Keratinocyte (primary cell): ENCODE results near the gene OTUD5. TPM values are rescaled to one million over a fixed set of nuclear protein-coding genes. Genes with fewer than 3 reads are reported as not detected.

Experiments
- DNase-seq: peaks from one replicate; pipeline ENCODE4 v3.0.0-alpha.2; 2011; ENCODE audit warnings: low read depth, missing footprints, low spot score
- FAIRE-seq: peaks from 2 replicates; lab custom pipeline; 2011; peaks lifted over from hg19 to GRCh38; lab: Jason Lieb, UNC
- H2AFZ ChIP-seq: 2 replicates; pipeline ENCODE4 v1.6.0; 2012; ENCODE audit warnings: low read length, control low read depth, inconsistent platforms; ENCODE audit not compliant: control insufficient read depth
- H3K27ac ChIP-seq: 2 replicates; pipeline ENCODE4 v1.5.1; 2011; ENCODE audit warnings: low read length; ENCODE audit not compliant: control insufficient read depth, insufficient read depth
- H3K27me3 ChIP-seq: 3 replicates; pipeline ENCODE4 v1.6.0; 2011; ENCODE audit warnings: low read length; ENCODE audit not compliant: control insufficient read depth, insufficient read depth; ENCODE audit errors: extremely low read depth
- H3K36me3 ChIP-seq, 2 experiments: 2 replicates in 1 of 2; 3 replicates in 1 of 2; pipeline ENCODE4 v1.5.1; 2011; ENCODE audit warnings: low read length in 2 of 2, mild to moderate bottlenecking in 1 of 2; ENCODE audit not compliant: control insufficient read depth in 2 of 2, insufficient read depth in 2 of 2; ENCODE audit errors: extremely low read depth in 1 of 2
- H3K4me1 ChIP-seq: 3 replicates; pipeline ENCODE4 v1.5.1; 2011; ENCODE audit warnings: low read length; ENCODE audit not compliant: control insufficient read depth, insufficient read depth; ENCODE audit errors: extremely low read depth
- H3K4me2 ChIP-seq: 3 replicates; pipeline ENCODE4 v1.6.0; 2011; ENCODE audit warnings: low read depth, low read length; ENCODE audit not compliant: control insufficient read depth, insufficient read depth; ENCODE audit errors: extremely low read depth
- H3K4me3 ChIP-seq, 3 experiments: fragments of 200-600 bp in 1 of 3; sonication (generic) in 1 of 3; 2 replicates in 2 of 3; 3 replicates in 1 of 3; pipeline ENCODE4 v1.5.1; 2011 to 2016; ENCODE audit warnings: low read length in 3 of 3, mild to moderate bottlenecking in 3 of 3, control low read depth in 2 of 3, inconsistent platforms in 1 of 3, low read depth in 1 of 3, mixed read lengths in 1 of 3, mixed run types in 1 of 3, moderate library complexity in 1 of 3; ENCODE audit not compliant: control insufficient read depth in 2 of 3, insufficient read depth in 2 of 3; ENCODE audit errors: extremely low read depth in 1 of 3
- H3K79me2 ChIP-seq: 2 replicates; pipeline ENCODE4 v1.6.0; 2012; ENCODE audit warnings: low read length; ENCODE audit not compliant: control insufficient read depth, insufficient read depth
- H3K9ac ChIP-seq: 3 replicates; pipeline ENCODE4 v1.6.0; 2011; ENCODE audit warnings: low read length; ENCODE audit not compliant: control insufficient read depth, insufficient read depth; ENCODE audit errors: extremely low read depth
- H3K9me1 ChIP-seq: 3 replicates; pipeline ENCODE4 v1.6.0; 2011; ENCODE audit warnings: low read length; ENCODE audit not compliant: control insufficient read depth, insufficient read depth; ENCODE audit errors: extremely low read depth
- H3K9me3 ChIP-seq: 2 replicates; pipeline ENCODE4 v1.5.1; 2012; ENCODE audit warnings: low read depth, low read length; ENCODE audit not compliant: control insufficient read depth
- H4K20me1 ChIP-seq: 3 replicates; pipeline ENCODE4 v1.6.0; 2011; ENCODE audit warnings: low read length; ENCODE audit not compliant: control insufficient read depth, insufficient read depth; ENCODE audit errors: extremely low read depth
- EZH2 ChIP-seq: IDR thresholded peaks from one replicate; pipeline ENCODE4 v1.6.1; 2012; ENCODE audit warnings: inconsistent platforms, mild to moderate bottlenecking, low read length, moderate library complexity
- dilution Hi-C: fragments of 300-500 bp; cut with MboI; formaldehyde crosslinking; loops from one replicate; pipeline ENCODE4 v1.7.0; 2020; ENCODE audit warnings: low sequenced_read_pairs; ENCODE audit not compliant: extremely low pct_ligation_motif_present
- polyA plus RNA-seq, 5 experiments: library from polyadenylated mRNA; depleted of rRNA in 3 of 5; stranded (reverse) in 3 of 5; stranded (forward) in 1 of 5; unstranded in 1 of 5; fragments of >200 nt; gene quantifications; 1 replicate in 1 of 5; 2 replicates in 3 of 5; 3 replicates in 1 of 5; pipeline versions ENCODE4 v1.2.1 to v1.2.3, GENCODE V29; 2011 to 2012; ENCODE audit warnings: missing spikeins in 2 of 5, low read depth in 1 of 5, low replicate concordance in 1 of 5
- TF ChIP-seq, protein P1 (sequence below), 3 experiments: IDR thresholded peaks in 1 of 3; conservative IDR thresholded peaks in 1 of 3; optimal IDR thresholded peaks in 1 of 3; 2 replicates in 2 of 3; 3 replicates in 1 of 3; pipeline versions ENCODE3 to v1.5.1; 2011; ENCODE audit warnings: low read length in 3 of 3, mild to moderate bottlenecking in 3 of 3, moderate library complexity in 2 of 3, control low read depth in 1 of 3, inconsistent platforms in 1 of 3; ENCODE audit not compliant: insufficient read depth in 2 of 3; ENCODE audit errors: extremely low read depth in 1 of 3

OTUD5 gene
- polyA plus RNA-seq, 1 donor (not counting 4 experiments of a cell fraction or from before 2014, with no cell fraction given): 40.3 TPM

DNA sequence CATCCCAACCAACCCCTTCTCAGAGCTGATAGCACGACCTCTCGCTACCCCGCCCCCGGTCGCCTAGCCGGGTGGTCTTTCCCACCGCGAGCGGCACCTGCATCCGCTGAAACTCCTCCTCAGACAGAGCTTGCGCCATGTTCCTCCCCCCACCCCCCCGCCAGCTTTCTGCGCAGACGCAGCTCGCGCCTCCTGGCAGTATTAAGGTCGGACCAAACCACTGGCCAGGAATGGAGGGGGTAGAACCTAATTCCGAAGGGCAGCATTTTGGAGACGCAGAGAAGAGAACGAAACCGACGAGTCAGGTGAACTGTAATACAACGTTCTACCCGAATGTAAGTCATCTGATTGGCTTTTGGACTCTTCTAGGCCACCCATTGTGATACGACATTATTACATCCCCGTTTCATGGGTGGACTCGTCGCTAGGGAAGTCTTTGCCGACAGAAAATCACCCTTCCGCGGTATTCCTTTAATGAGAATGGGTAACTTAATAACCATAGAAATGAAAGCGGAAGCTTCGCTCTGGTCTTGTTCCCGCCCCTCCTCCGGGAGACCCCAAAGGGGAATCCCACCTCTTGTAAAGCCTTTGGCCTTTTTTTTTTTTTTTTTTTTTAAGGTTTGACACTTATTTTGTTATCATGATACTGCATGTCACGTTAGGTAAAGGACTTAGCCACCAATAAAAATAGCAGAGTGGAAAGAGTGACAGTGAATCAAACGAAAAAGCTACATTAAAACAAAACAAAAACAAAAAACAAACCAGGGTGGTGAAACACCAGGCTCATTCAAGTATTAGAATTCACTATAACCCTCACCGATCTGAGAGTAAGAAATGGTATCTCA, 44.9 kb upstream of the OTUD5 start, which contains the start of gene GRIPAP1:
Gene GRIPAP1, minus strand, starts transcription at position 174 of the 845 bp plus-strand sequence. Its CDS starts 35 bp downstream, at position 139.
- H3K4me1 ChIP-seq: peaks cover 6% of the 10 kb centered on the region
- H3K79me2 ChIP-seq: peaks cover 8% of the 10 kb centered on the region
- peak within 1 kb of the TSS; percentile 61 to 77 (median 70) for H3K4me3 ChIP-seq
- H3K27me3 ChIP-seq: no peaks in the 10 kb centered on the region
- DNase-seq (peak; percentile 55), FAIRE-seq (peak; percentile 34)
- dilution Hi-C loops: no loop called here
- H3K36me3 ChIP-seq: peaks cover 7 to 10% of the 10 kb centered on the region in 2 experiments
- no peaks in the 10 kb centered on the region for H4K20me1 ChIP-seq
- no peaks in the 10 kb centered on the region for H3K9me1 ChIP-seq
- peak within 1 kb of the TSS; percentile 98 for H3K27ac ChIP-seq
- peak within 1 kb of the TSS; percentile 97 for H2AFZ ChIP-seq
- peak within 1 kb of the TSS; percentile 80 for H3K4me2 ChIP-seq
- TF ChIP-seq, protein P1, sequence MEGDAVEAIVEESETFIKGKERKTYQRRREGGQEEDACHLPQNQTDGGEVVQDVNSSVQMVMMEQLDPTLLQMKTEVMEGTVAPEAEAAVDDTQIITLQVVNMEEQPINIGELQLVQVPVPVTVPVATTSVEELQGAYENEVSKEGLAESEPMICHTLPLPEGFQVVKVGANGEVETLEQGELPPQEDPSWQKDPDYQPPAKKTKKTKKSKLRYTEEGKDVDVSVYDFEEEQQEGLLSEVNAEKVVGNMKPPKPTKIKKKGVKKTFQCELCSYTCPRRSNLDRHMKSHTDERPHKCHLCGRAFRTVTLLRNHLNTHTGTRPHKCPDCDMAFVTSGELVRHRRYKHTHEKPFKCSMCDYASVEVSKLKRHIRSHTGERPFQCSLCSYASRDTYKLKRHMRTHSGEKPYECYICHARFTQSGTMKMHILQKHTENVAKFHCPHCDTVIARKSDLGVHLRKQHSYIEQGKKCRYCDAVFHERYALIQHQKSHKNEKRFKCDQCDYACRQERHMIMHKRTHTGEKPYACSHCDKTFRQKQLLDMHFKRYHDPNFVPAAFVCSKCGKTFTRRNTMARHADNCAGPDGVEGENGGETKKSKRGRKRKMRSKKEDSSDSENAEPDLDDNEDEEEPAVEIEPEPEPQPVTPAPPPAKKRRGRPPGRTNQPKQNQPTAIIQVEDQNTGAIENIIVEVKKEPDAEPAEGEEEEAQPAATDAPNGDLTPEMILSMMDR (optimal IDR thresholded peaks at IDR 0.05 in 1 of 3, IDR thresholded peaks at IDR 0.05 in 1 of 3, conservative IDR thresholded peaks at IDR 0.05 in 1 of 3; ENCODE audit: extremely low read depth in 1 of 3, insufficient read depth in 2 of 3, low read length in 3 of 3): no peak
- TF ChIP-seq EZH2: no peak
- peak within 1 kb of the TSS; percentile 91 for H3K9ac ChIP-seq
- no peaks in the 10 kb centered on the region for H3K9me3 ChIP-seq

DNA sequence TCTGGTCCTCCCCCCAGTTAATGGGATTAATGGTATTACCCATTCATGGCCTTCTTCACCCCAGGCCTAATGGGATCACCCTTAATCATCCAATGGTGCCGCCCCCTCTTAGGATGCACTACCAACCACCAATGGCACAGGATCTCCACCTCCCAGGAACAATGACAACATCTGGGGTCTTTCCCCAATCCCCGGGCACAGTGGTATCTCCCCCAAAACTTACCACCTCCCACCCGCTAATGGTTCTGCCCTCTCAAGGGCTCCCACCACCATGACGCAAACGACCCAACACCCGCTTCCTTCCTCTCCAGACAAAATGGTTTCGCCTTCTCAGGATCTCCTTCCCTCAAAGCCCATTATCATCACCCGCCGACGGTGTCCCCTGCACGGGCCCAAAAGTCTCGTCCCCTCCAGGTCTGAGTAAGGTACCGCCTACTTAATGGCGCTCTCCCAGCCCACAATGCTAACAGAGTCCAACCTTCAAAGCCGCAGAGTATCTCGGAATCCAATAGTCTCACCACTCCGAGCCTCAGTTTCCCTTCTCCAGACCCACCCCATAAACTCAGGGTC, 44.2 kb upstream of the OTUD5 start:
- H3K27me3 ChIP-seq: no peaks in the 10 kb centered on the region
- H3K4me3 ChIP-seq: peak overlapping the region; percentile 61 to 77 (median 70)
- peak overlapping the region; percentile 70 for H2AFZ ChIP-seq
- H3K4me1 ChIP-seq: peaks cover 6% of the 10 kb centered on the region
- no peak for DNase-seq
- H3K9ac ChIP-seq: peak overlapping the region; percentile 91
- no peaks in the 10 kb centered on the region for H3K9me1 ChIP-seq
- peak overlapping the region; percentile 80 for H3K4me2 ChIP-seq
- H3K27ac ChIP-seq: peak overlapping the region; percentile 98
- no peak for FAIRE-seq
- H3K36me3 ChIP-seq: peaks cover 8 to 10% of the 10 kb centered on the region in 2 experiments
- dilution Hi-C loops: no loop called here
- H3K79me2 ChIP-seq: peaks cover 8% of the 10 kb centered on the region
- no peaks in the 10 kb centered on the region for H3K9me3 ChIP-seq
- no peaks in the 10 kb centered on the region for H4K20me1 ChIP-seq
- no peak for TF ChIP-seq EZH2
- TF ChIP-seq, protein P1 (optimal IDR thresholded peaks at IDR 0.05 in 1 of 3, IDR thresholded peaks at IDR 0.05 in 1 of 3, conservative IDR thresholded peaks at IDR 0.05 in 1 of 3; ENCODE audit: extremely low read depth in 1 of 3, insufficient read depth in 2 of 3, low read length in 3 of 3): no peak
